ENCODE data around the gene DDHD1.

DNA sequence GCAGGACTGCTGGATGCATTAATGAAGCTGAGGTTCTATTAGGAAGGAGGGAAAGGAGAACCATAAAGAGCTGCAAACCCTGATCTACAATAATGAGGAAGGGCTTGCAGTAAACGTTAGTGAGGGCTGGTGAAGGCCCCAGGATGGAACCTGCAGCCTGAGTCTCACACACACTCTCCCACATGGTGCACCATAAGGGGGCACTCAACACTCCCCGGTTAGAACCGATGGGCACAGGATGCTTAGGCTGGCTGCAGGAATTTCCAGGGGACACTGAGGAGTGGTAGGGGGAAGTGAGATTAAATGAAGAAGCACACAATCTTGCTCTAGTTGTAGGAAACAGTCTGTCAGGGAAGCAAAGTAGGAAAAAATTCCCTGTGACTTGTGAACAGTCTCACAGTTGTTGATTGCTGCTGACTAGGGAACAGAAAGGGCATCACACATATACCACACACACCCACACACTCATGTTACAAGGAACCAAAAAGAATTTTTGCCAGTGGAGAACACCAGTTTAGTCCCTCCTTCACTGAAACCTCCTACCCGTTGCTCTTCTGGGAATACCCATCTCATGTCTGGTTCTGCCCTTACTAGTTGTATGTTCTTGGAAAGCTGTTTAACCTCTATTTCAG, 146.1 kb downstream of the DDHD1 start:
- TF ChIP-seq, protein P1, sequence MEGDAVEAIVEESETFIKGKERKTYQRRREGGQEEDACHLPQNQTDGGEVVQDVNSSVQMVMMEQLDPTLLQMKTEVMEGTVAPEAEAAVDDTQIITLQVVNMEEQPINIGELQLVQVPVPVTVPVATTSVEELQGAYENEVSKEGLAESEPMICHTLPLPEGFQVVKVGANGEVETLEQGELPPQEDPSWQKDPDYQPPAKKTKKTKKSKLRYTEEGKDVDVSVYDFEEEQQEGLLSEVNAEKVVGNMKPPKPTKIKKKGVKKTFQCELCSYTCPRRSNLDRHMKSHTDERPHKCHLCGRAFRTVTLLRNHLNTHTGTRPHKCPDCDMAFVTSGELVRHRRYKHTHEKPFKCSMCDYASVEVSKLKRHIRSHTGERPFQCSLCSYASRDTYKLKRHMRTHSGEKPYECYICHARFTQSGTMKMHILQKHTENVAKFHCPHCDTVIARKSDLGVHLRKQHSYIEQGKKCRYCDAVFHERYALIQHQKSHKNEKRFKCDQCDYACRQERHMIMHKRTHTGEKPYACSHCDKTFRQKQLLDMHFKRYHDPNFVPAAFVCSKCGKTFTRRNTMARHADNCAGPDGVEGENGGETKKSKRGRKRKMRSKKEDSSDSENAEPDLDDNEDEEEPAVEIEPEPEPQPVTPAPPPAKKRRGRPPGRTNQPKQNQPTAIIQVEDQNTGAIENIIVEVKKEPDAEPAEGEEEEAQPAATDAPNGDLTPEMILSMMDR (conservative IDR thresholded peaks at IDR 0.05; ENCODE audit: low read depth in 2 of 2) = peak; percentile 27 to 62; a peak in 2 of 4 replicates
- TF ChIP-seq CREB1 (CRISPR knock-in tag; IDR thresholded peaks at IDR 0.05; ENCODE audit: low read depth) (no peak), JUNB (IDR thresholded peaks at IDR 0.05; ENCODE audit: unreplicated experiment) (no peak), EZH2 (IDR thresholded peaks at IDR 0.05; ENCODE audit: low read depth, unreplicated experiment) (no peak), POLR2AphosphoS5 (IDR thresholded peaks at IDR 0.05; ENCODE audit: low read depth) (no peak), NANOG (IDR thresholded peaks at IDR 0.05; ENCODE audit: borderline replicate concordance) (no peak)
- TF ChIP-seq, protein P2, sequence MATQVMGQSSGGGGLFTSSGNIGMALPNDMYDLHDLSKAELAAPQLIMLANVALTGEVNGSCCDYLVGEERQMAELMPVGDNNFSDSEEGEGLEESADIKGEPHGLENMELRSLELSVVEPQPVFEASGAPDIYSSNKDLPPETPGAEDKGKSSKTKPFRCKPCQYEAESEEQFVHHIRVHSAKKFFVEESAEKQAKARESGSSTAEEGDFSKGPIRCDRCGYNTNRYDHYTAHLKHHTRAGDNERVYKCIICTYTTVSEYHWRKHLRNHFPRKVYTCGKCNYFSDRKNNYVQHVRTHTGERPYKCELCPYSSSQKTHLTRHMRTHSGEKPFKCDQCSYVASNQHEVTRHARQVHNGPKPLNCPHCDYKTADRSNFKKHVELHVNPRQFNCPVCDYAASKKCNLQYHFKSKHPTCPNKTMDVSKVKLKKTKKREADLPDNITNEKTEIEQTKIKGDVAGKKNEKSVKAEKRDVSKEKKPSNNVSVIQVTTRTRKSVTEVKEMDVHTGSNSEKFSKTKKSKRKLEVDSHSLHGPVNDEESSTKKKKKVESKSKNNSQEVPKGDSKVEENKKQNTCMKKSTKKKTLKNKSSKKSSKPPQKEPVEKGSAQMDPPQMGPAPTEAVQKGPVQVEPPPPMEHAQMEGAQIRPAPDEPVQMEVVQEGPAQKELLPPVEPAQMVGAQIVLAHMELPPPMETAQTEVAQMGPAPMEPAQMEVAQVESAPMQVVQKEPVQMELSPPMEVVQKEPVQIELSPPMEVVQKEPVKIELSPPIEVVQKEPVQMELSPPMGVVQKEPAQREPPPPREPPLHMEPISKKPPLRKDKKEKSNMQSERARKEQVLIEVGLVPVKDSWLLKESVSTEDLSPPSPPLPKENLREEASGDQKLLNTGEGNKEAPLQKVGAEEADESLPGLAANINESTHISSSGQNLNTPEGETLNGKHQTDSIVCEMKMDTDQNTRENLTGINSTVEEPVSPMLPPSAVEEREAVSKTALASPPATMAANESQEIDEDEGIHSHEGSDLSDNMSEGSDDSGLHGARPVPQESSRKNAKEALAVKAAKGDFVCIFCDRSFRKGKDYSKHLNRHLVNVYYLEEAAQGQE (IDR thresholded peaks at IDR 0.05; ENCODE audit: unreplicated experiment) = no peak
- TF ChIP-seq, protein P3, sequence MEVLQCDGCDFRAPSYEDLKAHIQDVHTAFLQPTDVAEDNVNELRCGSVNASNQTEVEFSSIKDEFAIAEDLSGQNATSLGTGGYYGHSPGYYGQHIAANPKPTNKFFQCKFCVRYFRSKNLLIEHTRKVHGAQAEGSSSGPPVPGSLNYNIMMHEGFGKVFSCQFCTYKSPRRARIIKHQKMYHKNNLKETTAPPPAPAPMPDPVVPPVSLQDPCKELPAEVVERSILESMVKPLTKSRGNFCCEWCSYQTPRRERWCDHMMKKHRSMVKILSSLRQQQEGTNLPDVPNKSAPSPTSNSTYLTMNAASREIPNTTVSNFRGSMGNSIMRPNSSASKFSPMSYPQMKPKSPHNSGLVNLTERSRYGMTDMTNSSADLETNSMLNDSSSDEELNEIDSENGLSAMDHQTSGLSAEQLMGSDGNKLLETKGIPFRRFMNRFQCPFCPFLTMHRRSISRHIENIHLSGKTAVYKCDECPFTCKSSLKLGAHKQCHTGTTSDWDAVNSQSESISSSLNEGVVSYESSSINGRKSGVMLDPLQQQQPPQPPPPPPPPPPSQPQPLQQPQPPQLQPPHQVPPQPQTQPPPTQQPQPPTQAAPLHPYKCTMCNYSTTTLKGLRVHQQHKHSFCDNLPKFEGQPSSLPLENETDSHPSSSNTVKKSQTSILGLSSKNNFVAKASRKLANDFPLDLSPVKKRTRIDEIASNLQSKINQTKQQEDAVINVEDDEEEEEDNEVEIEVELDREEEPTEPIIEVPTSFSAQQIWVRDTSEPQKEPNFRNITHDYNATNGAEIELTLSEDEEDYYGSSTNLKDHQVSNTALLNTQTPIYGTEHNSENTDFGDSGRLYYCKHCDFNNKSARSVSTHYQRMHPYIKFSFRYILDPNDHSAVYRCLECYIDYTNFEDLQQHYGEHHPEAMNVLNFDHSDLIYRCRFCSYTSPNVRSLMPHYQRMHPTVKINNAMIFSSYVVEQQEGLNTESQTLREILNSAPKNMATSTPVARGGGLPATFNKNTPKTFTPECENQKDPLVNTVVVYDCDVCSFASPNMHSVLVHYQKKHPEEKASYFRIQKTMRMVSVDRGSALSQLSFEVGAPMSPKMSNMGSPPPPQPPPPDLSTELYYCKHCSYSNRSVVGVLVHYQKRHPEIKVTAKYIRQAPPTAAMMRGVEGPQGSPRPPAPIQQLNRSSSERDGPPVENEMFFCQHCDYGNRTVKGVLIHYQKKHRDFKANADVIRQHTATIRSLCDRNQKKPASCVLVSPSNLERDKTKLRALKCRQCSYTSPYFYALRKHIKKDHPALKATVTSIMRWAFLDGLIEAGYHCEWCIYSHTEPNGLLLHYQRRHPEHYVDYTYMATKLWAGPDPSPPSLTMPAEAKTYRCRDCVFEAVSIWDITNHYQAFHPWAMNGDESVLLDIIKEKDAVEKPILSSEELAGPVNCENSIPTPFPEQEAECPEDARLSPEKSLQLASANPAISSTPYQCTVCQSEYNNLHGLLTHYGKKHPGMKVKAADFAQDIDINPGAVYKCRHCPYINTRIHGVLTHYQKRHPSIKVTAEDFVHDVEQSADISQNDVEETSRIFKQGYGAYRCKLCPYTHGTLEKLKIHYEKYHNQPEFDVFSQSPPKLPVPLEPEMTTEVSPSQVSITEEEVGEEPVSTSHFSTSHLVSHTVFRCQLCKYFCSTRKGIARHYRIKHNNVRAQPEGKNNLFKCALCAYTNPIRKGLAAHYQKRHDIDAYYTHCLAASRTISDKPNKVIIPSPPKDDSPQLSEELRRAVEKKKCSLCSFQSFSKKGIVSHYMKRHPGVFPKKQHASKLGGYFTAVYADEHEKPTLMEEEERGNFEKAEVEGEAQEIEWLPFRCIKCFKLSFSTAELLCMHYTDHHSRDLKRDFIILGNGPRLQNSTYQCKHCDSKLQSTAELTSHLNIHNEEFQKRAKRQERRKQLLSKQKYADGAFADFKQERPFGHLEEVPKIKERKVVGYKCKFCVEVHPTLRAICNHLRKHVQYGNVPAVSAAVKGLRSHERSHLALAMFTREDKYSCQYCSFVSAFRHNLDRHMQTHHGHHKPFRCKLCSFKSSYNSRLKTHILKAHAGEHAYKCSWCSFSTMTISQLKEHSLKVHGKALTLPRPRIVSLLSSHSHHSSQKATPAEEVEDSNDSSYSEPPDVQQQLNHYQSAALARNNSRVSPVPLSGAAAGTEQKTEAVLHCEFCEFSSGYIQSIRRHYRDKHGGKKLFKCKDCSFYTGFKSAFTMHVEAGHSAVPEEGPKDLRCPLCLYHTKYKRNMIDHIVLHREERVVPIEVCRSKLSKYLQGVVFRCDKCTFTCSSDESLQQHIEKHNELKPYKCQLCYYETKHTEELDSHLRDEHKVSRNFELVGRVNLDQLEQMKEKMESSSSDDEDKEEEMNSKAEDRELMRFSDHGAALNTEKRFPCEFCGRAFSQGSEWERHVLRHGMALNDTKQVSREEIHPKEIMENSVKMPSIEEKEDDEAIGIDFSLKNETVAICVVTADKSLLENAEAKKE (CRISPR knock-in tag; IDR thresholded peaks at IDR 0.05) = no peak

All from GM23338 (cell line).